Progenitor cell of endocrine pancreas (in vitro differentiated cells): ENCODE measurements around the gene CLTCL1. TPM values are rescaled to one million over a fixed set of nuclear protein-coding genes. Genes with fewer than 3 reads are reported as not detected.

Experiments
- DNase-seq: peaks from one replicate; pipeline ENCODE4 v3.0.0; 2021; ENCODE audit warnings: low spot score; ENCODE audit not compliant: unreplicated experiment
- H3K27ac Mint-ChIP-seq: 2 replicates; pipeline ENCODE4 v1.8.0; 2021; ENCODE audit warnings: mild to moderate bottlenecking, moderate library complexity, mixed read lengths
- H3K27me3 Mint-ChIP-seq: 2 replicates; pipeline ENCODE4 v1.8.0; 2021; ENCODE audit warnings: mixed read lengths
- H3K36me3 Mint-ChIP-seq: 2 replicates; pipeline ENCODE4 v1.8.0; 2022; ENCODE audit warnings: mixed read lengths; ENCODE audit not compliant: insufficient read depth
- H3K4me1 Mint-ChIP-seq: 2 replicates; pipeline ENCODE4 v1.8.0; 2021; ENCODE audit warnings: low read depth, mixed read lengths
- H3K4me3 Mint-ChIP-seq: 2 replicates; pipeline ENCODE4 v1.8.0; 2021; ENCODE audit warnings: low read depth, mild to moderate bottlenecking, moderate library complexity, mixed read lengths
- H3K9me3 Mint-ChIP-seq: 2 replicates; pipeline ENCODE4 v1.8.0; 2021; ENCODE audit warnings: low read depth, mixed read lengths
- total RNA-seq: library from RNA; stranded (reverse); gene quantifications from 2 replicates; pipeline ENCODE4 v1.2.1, GENCODE V29; 2021
- TF ChIP-seq, protein P1 (sequence below): fragments of 200-600 bp; sonication (generic); IDR thresholded peaks from one replicate; pipeline ENCODE4 v1.5.0; 2021; ENCODE audit warnings: antibody characterized with exemption, mild to moderate bottlenecking; ENCODE audit not compliant: unreplicated experiment

CLTCL1 gene
- total RNA-seq, 1 donor from 2014 or later, result 6.6 TPM

DNA sequence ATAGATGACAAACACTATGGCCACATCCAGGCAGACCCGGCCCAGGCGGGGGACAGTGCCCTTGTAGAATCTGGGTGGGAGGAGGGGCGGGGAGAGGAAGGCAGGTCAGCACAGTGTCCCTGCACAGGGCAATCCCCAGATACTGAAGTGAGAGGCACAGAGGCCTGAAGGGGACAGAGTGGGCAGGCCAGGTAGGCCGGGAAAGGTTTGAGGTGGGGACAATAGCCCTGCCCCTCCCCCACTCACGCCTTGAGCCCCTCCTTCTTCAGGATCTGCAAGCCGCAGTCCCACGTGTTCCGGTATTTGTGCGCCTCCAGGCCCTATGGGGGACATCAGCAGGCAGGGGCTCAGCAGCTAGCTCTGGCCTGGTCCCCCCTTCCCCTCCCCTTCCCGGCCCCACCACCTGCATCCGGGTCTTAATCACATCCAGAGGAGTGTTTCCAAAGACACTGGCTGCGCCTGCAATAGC, 115.3 kb downstream of the CLTCL1 start:
- no peak overlapping the region for H3K27ac Mint-ChIP-seq
- peak overlapping the region; percentile 76 for H3K4me3 Mint-ChIP-seq
- H3K9me3 Mint-ChIP-seq, result no peaks in the 10 kb centered on the region
- no peaks in the 10 kb centered on the region for H3K27me3 Mint-ChIP-seq
- peaks cover 2% of the 10 kb centered on the region for H3K36me3 Mint-ChIP-seq
- DNase-seq, result no peak
- TF ChIP-seq, protein P1, sequence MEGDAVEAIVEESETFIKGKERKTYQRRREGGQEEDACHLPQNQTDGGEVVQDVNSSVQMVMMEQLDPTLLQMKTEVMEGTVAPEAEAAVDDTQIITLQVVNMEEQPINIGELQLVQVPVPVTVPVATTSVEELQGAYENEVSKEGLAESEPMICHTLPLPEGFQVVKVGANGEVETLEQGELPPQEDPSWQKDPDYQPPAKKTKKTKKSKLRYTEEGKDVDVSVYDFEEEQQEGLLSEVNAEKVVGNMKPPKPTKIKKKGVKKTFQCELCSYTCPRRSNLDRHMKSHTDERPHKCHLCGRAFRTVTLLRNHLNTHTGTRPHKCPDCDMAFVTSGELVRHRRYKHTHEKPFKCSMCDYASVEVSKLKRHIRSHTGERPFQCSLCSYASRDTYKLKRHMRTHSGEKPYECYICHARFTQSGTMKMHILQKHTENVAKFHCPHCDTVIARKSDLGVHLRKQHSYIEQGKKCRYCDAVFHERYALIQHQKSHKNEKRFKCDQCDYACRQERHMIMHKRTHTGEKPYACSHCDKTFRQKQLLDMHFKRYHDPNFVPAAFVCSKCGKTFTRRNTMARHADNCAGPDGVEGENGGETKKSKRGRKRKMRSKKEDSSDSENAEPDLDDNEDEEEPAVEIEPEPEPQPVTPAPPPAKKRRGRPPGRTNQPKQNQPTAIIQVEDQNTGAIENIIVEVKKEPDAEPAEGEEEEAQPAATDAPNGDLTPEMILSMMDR, result no peak
- H3K4me1 Mint-ChIP-seq, result peaks cover 22% of the 10 kb centered on the region

DNA sequence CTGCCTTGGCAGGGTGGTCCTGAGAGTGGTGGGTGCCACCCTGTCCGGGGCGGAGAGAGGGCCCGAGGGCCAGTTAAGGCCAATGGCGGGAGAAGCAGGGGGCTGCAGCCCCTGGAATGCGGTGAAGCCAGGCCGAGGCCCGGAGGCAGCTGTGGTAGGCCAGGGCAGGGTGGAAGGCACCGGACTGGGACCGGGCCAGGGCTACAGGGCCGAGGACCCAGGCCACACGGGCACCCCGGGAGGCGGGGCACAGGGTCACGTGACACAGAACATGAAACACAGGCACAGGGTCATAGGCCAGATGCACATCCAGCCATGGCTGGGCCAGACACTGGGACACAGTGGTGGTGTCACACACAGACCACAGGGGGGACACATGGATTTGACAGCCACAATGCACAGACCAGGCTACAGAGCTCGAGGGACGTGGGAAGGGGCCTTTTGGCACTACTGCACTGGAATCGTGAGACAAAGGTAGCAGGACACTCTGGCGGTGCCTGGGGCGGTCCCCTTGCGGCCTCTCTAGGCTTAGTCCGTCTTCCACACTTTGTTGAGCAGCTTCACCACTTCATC, 115.8 kb downstream of the CLTCL1 start:
- H3K4me1 Mint-ChIP-seq, result peaks cover 26% of the 10 kb centered on the region
- H3K4me3 Mint-ChIP-seq, result peak overlapping the region; percentile 53
- peaks cover 3% of the 10 kb centered on the region for H3K27me3 Mint-ChIP-seq
- no peak overlapping the region for H3K27ac Mint-ChIP-seq
- TF ChIP-seq, protein P1, result no peak
- no peak for DNase-seq
- peaks cover 2% of the 10 kb centered on the region for H3K36me3 Mint-ChIP-seq
- H3K9me3 Mint-ChIP-seq, result no peaks in the 10 kb centered on the region

GRCh38 chr22:19175026-19175601, 116.4 kb downstream of the CLTCL1 start:
- H3K4me1 Mint-ChIP-seq, result peaks cover 27% of the 10 kb centered on the region

DNA sequence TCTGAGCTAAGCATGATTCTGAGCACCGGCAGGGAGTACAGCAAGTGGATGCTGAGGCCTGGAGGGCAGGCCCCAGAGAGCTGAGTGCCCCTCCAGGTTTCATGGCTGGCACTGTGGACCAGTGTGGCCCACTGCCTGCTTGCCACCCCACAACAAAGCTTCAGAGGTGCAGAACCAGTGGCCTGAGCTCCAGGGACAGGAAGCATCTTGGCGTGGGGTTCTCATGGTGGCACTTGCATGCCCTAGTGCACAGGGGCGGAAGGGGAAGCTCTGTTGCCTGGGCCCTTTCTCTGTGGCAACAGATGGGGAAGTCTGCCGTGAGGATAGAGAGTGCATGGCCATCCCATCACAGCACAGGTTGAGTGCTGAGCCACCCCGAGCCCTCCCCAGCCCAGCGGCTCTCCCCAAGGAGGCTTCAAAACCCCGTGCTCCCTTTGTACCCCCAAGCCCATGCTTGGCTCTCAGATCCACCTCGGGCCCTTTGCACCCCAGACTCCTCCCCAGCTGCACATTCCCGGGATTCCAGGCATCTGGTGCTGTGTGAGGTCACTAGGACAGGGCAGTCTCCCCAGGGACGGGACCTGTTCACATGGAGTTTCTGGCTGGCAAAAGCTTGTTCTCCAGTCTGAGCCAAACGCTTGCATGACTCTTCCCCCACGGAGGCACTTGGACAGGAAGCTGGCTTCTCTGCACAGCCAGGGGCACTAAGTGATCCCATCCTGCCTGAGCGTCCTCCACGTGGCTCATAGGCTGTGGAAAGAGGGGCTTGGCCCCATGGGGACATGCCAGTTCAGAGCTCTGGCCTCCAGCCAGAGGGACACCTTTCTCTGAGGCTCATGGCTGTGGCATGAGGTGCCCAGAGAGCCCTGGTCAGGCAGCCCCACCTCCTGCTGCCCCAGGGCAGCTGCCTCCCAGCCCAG, 117.2 kb downstream of the CLTCL1 start:
- Mint-ChIP-seq H3K36me3 (peaks cover 2% of the 10 kb centered on the region), H3K4me1 (peaks cover 29% of the 10 kb centered on the region), H3K27me3 (peaks cover 14% of the 10 kb centered on the region), H3K27ac (no peak overlapping the region), H3K9me3 (no peaks in the 10 kb centered on the region), H3K4me3 (peak overlapping the region; percentile 31)
- no peak for DNase-seq
- TF ChIP-seq, protein P1, result no peak

More at GRCh38 chr22:19175026-19175601, 116.4 kb downstream of the CLTCL1 start:
- H3K27ac Mint-ChIP-seq, result no peak overlapping the region
- no peak for DNase-seq
- H3K9me3 Mint-ChIP-seq, result no peaks in the 10 kb centered on the region
- TF ChIP-seq, protein P1, result no peak
- peaks cover 2% of the 10 kb centered on the region for H3K36me3 Mint-ChIP-seq
- no peak overlapping the region for H3K4me3 Mint-ChIP-seq
- peaks cover 9% of the 10 kb centered on the region for H3K27me3 Mint-ChIP-seq
